ENCODE measurements around the gene GRIK3.

The GRIK3 gene

GRCh38 chr1:36762174-36762573, 272.1 kb downstream of the GRIK3 start:
- peaks cover 21% of the 10 kb centered on the region for H3K4me1 ChIP-seq (ENCODE audit: insufficient read depth, insufficient read length)
- no peak overlapping the region for H3K9ac ChIP-seq (ENCODE audit: insufficient read length, low read depth)
- H3K36me3 ChIP-seq (ENCODE audit: insufficient read depth, insufficient read length, low read length): no peaks in the 10 kb centered on the region
- no peak overlapping the region for H3K4me3 ChIP-seq (ENCODE audit: insufficient read length, low read depth)
- no peaks in the 10 kb centered on the region for H3K27me3 ChIP-seq (ENCODE audit: insufficient read depth, insufficient read length)
- peaks cover 11% of the 10 kb centered on the region; the same call in 1 of the 2 replicates for H3K9me3 ChIP-seq (ENCODE audit: insufficient read depth, low read length)
- DNase-seq (ENCODE audit: low read depth, low spot score): no peak
- no peak for TF ChIP-seq YY1 (IDR thresholded peaks at IDR 0.05; ENCODE audit: insufficient read depth, insufficient read length)

GRCh38 chr1:36761113-36761512, 273.2 kb downstream of the GRIK3 start:
- no peaks in the 10 kb centered on the region for H3K36me3 ChIP-seq (ENCODE audit: insufficient read depth, insufficient read length, low read length)
- H3K4me1 ChIP-seq (ENCODE audit: insufficient read depth, insufficient read length): peaks cover 15% of the 10 kb centered on the region
- DNase-seq (ENCODE audit: low read depth, low spot score): no peak
- TF ChIP-seq ZNF274 (IDR thresholded peaks at IDR 0.05; ENCODE audit: low read depth, low read length) (no peak), YY1 (IDR thresholded peaks at IDR 0.05; ENCODE audit: insufficient read depth, insufficient read length) (no peak), SUZ12 (IDR thresholded peaks at IDR 0.05; ENCODE audit: extremely low read depth, insufficient read depth, insufficient read length) (no peak)
- no peaks in the 10 kb centered on the region for H3K27me3 ChIP-seq (ENCODE audit: insufficient read depth, insufficient read length)
- no peak overlapping the region for H3K4me3 ChIP-seq (ENCODE audit: insufficient read length, low read depth)
- peaks cover 11% of the 10 kb centered on the region; the same call in 1 of the 2 replicates for H3K9me3 ChIP-seq (ENCODE audit: insufficient read depth, low read length)
- no peak overlapping the region for H3K9ac ChIP-seq (ENCODE audit: insufficient read length, low read depth)

GRCh38 chr1:36760081-36760480, 274.2 kb downstream of the GRIK3 start:
- TF ChIP-seq SUZ12 (IDR thresholded peaks at IDR 0.05; ENCODE audit: extremely low read depth, insufficient read depth, insufficient read length) (no peak), YY1 (IDR thresholded peaks at IDR 0.05; ENCODE audit: insufficient read depth, insufficient read length) (no peak), ZNF274 (IDR thresholded peaks at IDR 0.05; ENCODE audit: low read depth, low read length) (no peak)
- H3K9ac ChIP-seq (ENCODE audit: insufficient read length, low read depth): no peak overlapping the region
- peaks cover 5% of the 10 kb centered on the region for H3K4me1 ChIP-seq (ENCODE audit: insufficient read depth, insufficient read length)
- no peak for DNase-seq (ENCODE audit: low read depth, low spot score)
- H3K27me3 ChIP-seq (ENCODE audit: insufficient read depth, insufficient read length): no peaks in the 10 kb centered on the region
- H3K9me3 ChIP-seq (ENCODE audit: insufficient read depth, low read length): peaks cover 11% of the 10 kb centered on the region; the same call in 1 of the 2 replicates
- no peaks in the 10 kb centered on the region for H3K36me3 ChIP-seq (ENCODE audit: insufficient read depth, insufficient read length, low read length)
- no peak overlapping the region for H3K4me3 ChIP-seq (ENCODE audit: insufficient read length, low read depth)

GRCh38 chr1:36759355-36759754, 275.0 kb downstream of the GRIK3 start:
- Histone ChIP-seq H3K36me3 (ENCODE audit: insufficient read depth, insufficient read length, low read length) (no peaks in the 10 kb centered on the region), H3K4me3 (ENCODE audit: insufficient read length, low read depth) (no peak overlapping the region), H3K4me1 (ENCODE audit: insufficient read depth, insufficient read length) (no peaks in the 10 kb centered on the region), H3K9me3 (ENCODE audit: insufficient read depth, low read length) (peaks cover 11% of the 10 kb centered on the region; the same call in 1 of the 2 replicates), H3K9ac (ENCODE audit: insufficient read length, low read depth) (no peak overlapping the region), H3K27me3 (ENCODE audit: insufficient read depth, insufficient read length) (no peaks in the 10 kb centered on the region)
- DNase-seq (ENCODE audit: low read depth, low spot score): no peak
- no peak for TF ChIP-seq ZNF274 (IDR thresholded peaks at IDR 0.05; ENCODE audit: low read depth, low read length)
- TF ChIP-seq SUZ12 (IDR thresholded peaks at IDR 0.05; ENCODE audit: extremely low read depth, insufficient read depth, insufficient read length): no peak
- TF ChIP-seq YY1 (IDR thresholded peaks at IDR 0.05; ENCODE audit: insufficient read depth, insufficient read length): no peak

- H3K36me3 ChIP-seq (ENCODE audit: insufficient read depth, insufficient read length, low read length): no peaks in the 10 kb centered on the region
- no peak for TF ChIP-seq ZNF274 (IDR thresholded peaks at IDR 0.05; ENCODE audit: low read depth, low read length)
- TF ChIP-seq SUZ12 (IDR thresholded peaks at IDR 0.05; ENCODE audit: extremely low read depth, insufficient read depth, insufficient read length): no peak
- TF ChIP-seq YY1 (IDR thresholded peaks at IDR 0.05; ENCODE audit: insufficient read depth, insufficient read length): no peak
- DNase-seq (ENCODE audit: low read depth, low spot score): no peak
- H3K4me1 ChIP-seq (ENCODE audit: insufficient read depth, insufficient read length): peaks cover 14% of the 10 kb centered on the region
- peaks cover 11% of the 10 kb centered on the region; the same call in 1 of the 2 replicates for H3K9me3 ChIP-seq (ENCODE audit: insufficient read depth, low read length)
- no peak overlapping the region for H3K9ac ChIP-seq (ENCODE audit: insufficient read length, low read depth)
- H3K4me3 ChIP-seq (ENCODE audit: insufficient read length, low read depth): no peak overlapping the region
- peaks cover 3% of the 10 kb centered on the region for H3K27me3 ChIP-seq (ENCODE audit: insufficient read depth, insufficient read length)
These were observed 278.7 kb downstream of the GRIK3 start for GRCh38 chr1:36755303-36756230.

GRCh38 chr1:36754366-36754765, 279.9 kb downstream of the GRIK3 start:
- no peak overlapping the region for H3K9ac ChIP-seq (ENCODE audit: insufficient read length, low read depth)
- H3K4me1 ChIP-seq (ENCODE audit: insufficient read depth, insufficient read length): peaks cover 14% of the 10 kb centered on the region
- H3K27me3 ChIP-seq (ENCODE audit: insufficient read depth, insufficient read length): peaks cover 3% of the 10 kb centered on the region
- no peak for TF ChIP-seq SUZ12 (IDR thresholded peaks at IDR 0.05; ENCODE audit: extremely low read depth, insufficient read depth, insufficient read length)
- TF ChIP-seq YY1 (IDR thresholded peaks at IDR 0.05; ENCODE audit: insufficient read depth, insufficient read length): no peak
- no peak for TF ChIP-seq ZNF274 (IDR thresholded peaks at IDR 0.05; ENCODE audit: low read depth, low read length)
- DNase-seq (ENCODE audit: low read depth, low spot score): no peak
- no peak overlapping the region for H3K4me3 ChIP-seq (ENCODE audit: insufficient read length, low read depth)
- peaks cover 2% of the 10 kb centered on the region; the same call in 1 of the 2 replicates for H3K9me3 ChIP-seq (ENCODE audit: insufficient read depth, low read length)
- no peaks in the 10 kb centered on the region for H3K36me3 ChIP-seq (ENCODE audit: insufficient read depth, insufficient read length, low read length)

- Histone ChIP-seq H3K9me3 (ENCODE audit: insufficient read depth, low read length) (no peaks in the 10 kb centered on the region; the same call in 1 of the 2 replicates), H3K36me3 (ENCODE audit: insufficient read depth, insufficient read length, low read length) (no peaks in the 10 kb centered on the region), H3K4me1 (ENCODE audit: insufficient read depth, insufficient read length) (peaks cover 14% of the 10 kb centered on the region), H3K9ac (ENCODE audit: insufficient read length, low read depth) (no peak overlapping the region), H3K4me3 (ENCODE audit: insufficient read length, low read depth) (no peak overlapping the region), H3K27me3 (ENCODE audit: insufficient read depth, insufficient read length) (peaks cover 3% of the 10 kb centered on the region)
- TF ChIP-seq ZNF274 (IDR thresholded peaks at IDR 0.05; ENCODE audit: low read depth, low read length) (no peak), YY1 (IDR thresholded peaks at IDR 0.05; ENCODE audit: insufficient read depth, insufficient read length) (no peak), SUZ12 (IDR thresholded peaks at IDR 0.05; ENCODE audit: extremely low read depth, insufficient read depth, insufficient read length) (no peak)
- no peak for DNase-seq (ENCODE audit: low read depth, low spot score)
These were observed 280.9 kb downstream of the GRIK3 start for GRCh38 chr1:36753451-36753850.

All from NT2/D1 (cell line).